Right lobe of liver (tissue), 6 donors: ENCODE results near the gene NGB. TPM values are rescaled to one million over a fixed set of nuclear protein-coding genes. Genes with fewer than 3 reads are reported as not detected.

Experiments used
- ATAC-seq, 4 donors: fragments of 200-7000 bp; cut with Tn5 transposase; one replicate each; pipeline ENCODE4 v1.9.1; 2020; ENCODE audit warnings: mild to moderate bottlenecking in 4 of 4, moderate library complexity in 4 of 4
- DNase-seq, 3 donors: peaks; one replicate each; pipeline ENCODE4 v3.0.0-alpha.2; 2020
- H3K27ac ChIP-seq, 3 donors: fragments of 200-600 bp; one replicate each; pipeline ENCODE4 v1.8.0; 2022
- H3K27me3 ChIP-seq, 2 donors: fragments of 200-600 bp; one replicate each; pipeline ENCODE4 v1.8.0; 2022
- H3K36me3 ChIP-seq, 4 donors: fragments of 200-600 bp; sonication (generic) in 1 of 4; one replicate each; pipeline versions ENCODE4 v1.5.1 to v1.8.0; 2017 to 2022; ENCODE audit warnings: control low read depth in 1 of 4
- H3K4me1 ChIP-seq, 4 donors: fragments of 200-600 bp; sonication (generic) in 1 of 4; one replicate each; pipeline versions ENCODE4 v1.5.1 to v1.8.0; 2017 to 2022; ENCODE audit warnings: control low read depth in 1 of 4
- H3K4me3 ChIP-seq, 3 donors: fragments of 200-600 bp; one replicate each; pipeline ENCODE4 v1.8.0; 2022
- H3K9me3 ChIP-seq, 4 donors: fragments of 200-600 bp; sonication (generic) in 1 of 4; one replicate each; pipeline versions ENCODE4 v1.5.1 to v1.8.0; 2017 to 2022; ENCODE audit warnings: control low read depth in 1 of 4
- POLR2A ChIP-seq: fragments of 450-650 bp; IDR thresholded peaks from one replicate; pipeline ENCODE4 v1.6.1; 2017; ENCODE audit warnings: antibody characterized with exemption, mild to moderate bottlenecking
- WGBS: methylation state at CpG from one replicate; pipeline ENCODE4 v1.1.6; 2018; ENCODE audit warnings: low coverage, low lambda C conversion rate; ENCODE audit not compliant: insufficient coverage; ENCODE audit errors: missing lambda C conversion rate; 5-methylcytosine and 5-hydroxymethylcytosine counted together
- intact Hi-C, 2 donors: fragments of 100-400 bp; cut with DNase I; formaldehyde crosslinking; loops; one replicate each; pipeline versions ENCODE4 v1.11.2 to v1.14.1; 2022
- total RNA-seq, 6 experiments: library from RNA; depleted of rRNA in 2 of 6; stranded (reverse); fragments of >200 nt in 2 of 6; fragmentation: NEBNext Ultra II Directional in 3 of 6; extraction: Animal tissue kit (Norgen Biotek cat#: 25700) in 3 of 6; gene quantifications; one replicate each; pipeline versions ENCODE4 v1.1.0 to v1.2.4, GENCODE V29; 2016 to 2023
- TF ChIP-seq, protein P1 (sequence below), 4 donors: fragments of 200-600 bp in 3 of 4; fragments of 450-650 bp in 1 of 4; IDR thresholded peaks; one replicate each; pipeline versions ENCODE4 v1.5.1 to v1.8.0; 2016 to 2022; ENCODE audit warnings: antibody characterized with exemption in 4 of 4, mild to moderate bottlenecking in 2 of 4
- donor health status: DM: no; HTN: yes; CAD: no.
- donor health status: DM: no; HTN: no; CAD: no.
- donor health status: DM: no; HTN: no; CAD: no.
- donor health status: DM: no; HTN: yes; CAD: no.
- donor health status: DM: no; HTN: yes; CAD: no.

NGB gene
- total RNA-seq, 6 experiments from 2014 or later: not detected

DNA sequence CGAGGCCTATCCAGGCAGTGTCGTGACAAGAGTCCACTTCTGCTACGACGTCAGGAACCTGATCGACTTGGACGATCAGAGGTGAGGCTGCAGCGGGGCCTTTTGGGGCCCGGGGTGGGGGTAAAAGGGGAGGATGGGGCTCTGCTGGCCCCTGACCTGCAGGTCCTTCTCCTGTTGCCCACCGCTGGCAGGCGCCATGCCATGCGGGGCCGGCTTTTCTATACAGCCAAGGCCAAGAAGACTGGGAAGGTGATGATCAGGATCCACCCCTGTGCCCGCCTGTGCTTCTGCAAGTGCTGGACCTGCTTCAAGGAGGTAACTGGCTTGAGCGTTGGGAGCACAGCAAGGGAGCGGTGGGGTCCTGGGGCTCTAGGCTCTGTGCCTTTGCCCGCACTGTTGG lies 31.6 kb downstream of the NGB start:
- TF ChIP-seq, protein P1, sequence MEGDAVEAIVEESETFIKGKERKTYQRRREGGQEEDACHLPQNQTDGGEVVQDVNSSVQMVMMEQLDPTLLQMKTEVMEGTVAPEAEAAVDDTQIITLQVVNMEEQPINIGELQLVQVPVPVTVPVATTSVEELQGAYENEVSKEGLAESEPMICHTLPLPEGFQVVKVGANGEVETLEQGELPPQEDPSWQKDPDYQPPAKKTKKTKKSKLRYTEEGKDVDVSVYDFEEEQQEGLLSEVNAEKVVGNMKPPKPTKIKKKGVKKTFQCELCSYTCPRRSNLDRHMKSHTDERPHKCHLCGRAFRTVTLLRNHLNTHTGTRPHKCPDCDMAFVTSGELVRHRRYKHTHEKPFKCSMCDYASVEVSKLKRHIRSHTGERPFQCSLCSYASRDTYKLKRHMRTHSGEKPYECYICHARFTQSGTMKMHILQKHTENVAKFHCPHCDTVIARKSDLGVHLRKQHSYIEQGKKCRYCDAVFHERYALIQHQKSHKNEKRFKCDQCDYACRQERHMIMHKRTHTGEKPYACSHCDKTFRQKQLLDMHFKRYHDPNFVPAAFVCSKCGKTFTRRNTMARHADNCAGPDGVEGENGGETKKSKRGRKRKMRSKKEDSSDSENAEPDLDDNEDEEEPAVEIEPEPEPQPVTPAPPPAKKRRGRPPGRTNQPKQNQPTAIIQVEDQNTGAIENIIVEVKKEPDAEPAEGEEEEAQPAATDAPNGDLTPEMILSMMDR (IDR thresholded peaks at IDR 0.05): no peak
- TF ChIP-seq POLR2A: no peak
- intact Hi-C loops: no loop called here
- Histone ChIP-seq H3K4me1 (no peaks in the 10 kb centered on the region), H3K9me3 (no peaks in the 10 kb centered on the region), H3K36me3 (no peaks in the 10 kb centered on the region), H3K4me3 (no peak overlapping the region), H3K27ac (no peak overlapping the region), H3K27me3 (no peaks in the 10 kb centered on the region)
- no CpG with 5 or more reads among the region's 16 CpGs for WGBS
- no peak for ATAC-seq
- no peak for DNase-seq

DNA sequence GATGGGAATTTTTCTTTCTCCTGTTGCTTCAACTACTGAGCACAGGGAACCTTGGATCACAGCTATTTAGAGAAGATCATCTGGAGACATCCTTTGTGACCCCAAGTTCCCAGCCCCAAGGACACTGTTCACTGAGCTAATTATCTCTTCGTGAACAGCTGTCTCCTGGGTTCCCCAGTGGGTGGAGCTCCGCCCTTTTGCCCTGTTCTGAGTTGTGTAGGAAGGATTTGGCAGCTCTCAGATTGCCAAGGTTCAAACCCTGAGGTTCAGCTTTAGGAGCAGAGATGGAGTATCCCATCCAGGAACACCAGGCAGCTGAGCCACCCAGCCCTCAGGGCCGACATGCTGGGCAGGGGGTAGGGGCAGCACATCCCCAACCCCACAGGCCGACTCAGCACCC lies 32.0 kb downstream of the NGB start:
- intact Hi-C loops: no loop called here
- no peak for TF ChIP-seq POLR2A
- TF ChIP-seq, protein P1 (IDR thresholded peaks at IDR 0.05): no peak
- DNase-seq (no peak), ATAC-seq (no peak)
- Histone ChIP-seq H3K4me1 (no peaks in the 10 kb centered on the region), H3K9me3 (no peaks in the 10 kb centered on the region), H3K27ac (no peak overlapping the region), H3K27me3 (no peaks in the 10 kb centered on the region), H3K36me3 (no peaks in the 10 kb centered on the region), H3K4me3 (no peak overlapping the region)
- 40% methylated on average over 1 of the region's 4 CpGs for WGBS

DNA sequence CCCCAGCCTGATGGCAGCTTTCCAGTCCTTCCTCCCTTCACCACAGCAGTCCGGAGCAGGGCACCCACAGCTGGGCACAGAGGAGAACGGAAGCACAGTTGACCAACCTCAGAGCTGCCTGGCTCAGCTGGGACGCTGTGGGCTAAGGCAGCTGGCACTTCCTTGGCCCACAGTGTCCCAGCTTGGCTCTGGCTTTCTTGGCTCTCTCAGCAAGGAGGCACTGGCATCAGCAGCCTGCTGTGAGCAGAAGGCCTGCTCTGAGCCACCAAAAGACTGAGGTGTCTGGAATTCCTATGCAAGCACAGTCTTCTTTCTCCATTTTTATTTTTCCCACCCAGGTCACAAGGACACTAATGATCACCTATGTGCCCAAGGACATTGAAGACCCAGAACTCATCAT lies 32.6 kb downstream of the NGB start:
- Histone ChIP-seq H3K27ac (no peak overlapping the region), H3K4me3 (no peak overlapping the region), H3K36me3 (no peaks in the 10 kb centered on the region), H3K4me1 (no peaks in the 10 kb centered on the region), H3K27me3 (no peaks in the 10 kb centered on the region), H3K9me3 (no peaks in the 10 kb centered on the region)
- TF ChIP-seq, protein P1 (IDR thresholded peaks at IDR 0.05): no peak
- TF ChIP-seq POLR2A: no peak
- WGBS: 20% methylated on average over 1 of the region's 3 CpGs
- DNase-seq (no peak), ATAC-seq (no peak)
- intact Hi-C loops: no loop called here

DNA sequence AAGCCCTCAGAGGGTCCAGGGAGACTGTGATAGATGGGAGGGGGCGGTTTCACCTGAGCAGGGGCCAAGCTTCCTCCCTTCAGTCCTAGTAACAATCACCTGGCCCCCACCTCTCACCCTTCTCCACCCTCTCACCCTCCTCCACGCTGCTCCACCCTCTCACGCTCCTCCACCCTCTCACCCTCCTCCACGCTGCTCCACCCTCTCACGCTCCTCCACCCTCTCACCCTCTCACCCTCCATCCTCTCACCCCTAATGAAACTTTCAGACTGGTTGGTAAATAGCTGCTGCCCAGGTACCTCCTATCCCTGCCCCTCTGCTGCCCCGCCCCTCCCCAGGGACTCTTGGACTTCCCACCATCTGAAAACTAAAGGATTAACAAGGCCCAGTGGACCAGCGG lies 34.2 kb downstream of the NGB start:
- intact Hi-C loops: no loop called here
- ATAC-seq (no peak), DNase-seq (no peak)
- H3K4me1 ChIP-seq: no peaks in the 10 kb centered on the region
- H3K27me3 ChIP-seq: no peaks in the 10 kb centered on the region
- WGBS: 60% methylated on average over 6 of the region's 7 CpGs
- no peaks in the 10 kb centered on the region for H3K9me3 ChIP-seq
- TF ChIP-seq POLR2A: no peak
- TF ChIP-seq, protein P1 (IDR thresholded peaks at IDR 0.05): no peak
- no peak overlapping the region for H3K4me3 ChIP-seq
- no peaks in the 10 kb centered on the region for H3K36me3 ChIP-seq
- H3K27ac ChIP-seq: no peak overlapping the region

DNA sequence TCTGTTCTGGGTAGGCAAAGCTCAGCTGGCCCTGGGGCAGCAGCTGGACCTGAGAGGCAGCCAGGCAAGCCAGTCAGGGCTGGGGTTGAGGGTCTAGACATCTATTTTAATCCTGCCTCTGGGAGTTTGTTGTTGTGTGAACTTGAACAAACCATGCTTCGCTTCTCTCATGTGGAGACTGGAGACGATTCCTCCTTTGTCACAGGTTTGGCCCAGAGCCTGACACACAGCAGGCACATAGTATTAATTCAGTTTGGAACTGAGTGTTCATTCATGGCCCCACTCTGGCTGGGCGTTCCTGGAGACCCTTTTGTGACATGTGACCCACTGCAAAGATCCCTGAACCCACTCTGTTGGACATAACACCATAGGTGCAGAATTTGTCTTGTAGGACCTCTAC lies 39.3 kb downstream of the NGB start:
- no peak overlapping the region for H3K4me3 ChIP-seq
- no peak for DNase-seq
- H3K27me3 ChIP-seq: no peaks in the 10 kb centered on the region
- ATAC-seq: no peak
- no peaks in the 10 kb centered on the region for H3K36me3 ChIP-seq
- no peaks in the 10 kb centered on the region for H3K4me1 ChIP-seq
- H3K27ac ChIP-seq: no peak overlapping the region
- intact Hi-C loops: no loop called here
- 26% methylated on average over 2 of the region's 3 CpGs for WGBS
- TF ChIP-seq, protein P1 (IDR thresholded peaks at IDR 0.05): no peak
- no peak for TF ChIP-seq POLR2A
- no peaks in the 10 kb centered on the region for H3K9me3 ChIP-seq
